ENCODE data around the gene CDH7.

CDH7 gene

GRCh38 chr18:65761636-65762295, 11.0 kb downstream of the CDH7 start:
- no peak for DNase-seq (ENCODE audit: low spot score)
- in situ Hi-C loops (cut with MboI; ENCODE audit: low sequenced_read_pairs, unreplicated experiment) = no loop called here
- TF ChIP-seq, protein P1, sequence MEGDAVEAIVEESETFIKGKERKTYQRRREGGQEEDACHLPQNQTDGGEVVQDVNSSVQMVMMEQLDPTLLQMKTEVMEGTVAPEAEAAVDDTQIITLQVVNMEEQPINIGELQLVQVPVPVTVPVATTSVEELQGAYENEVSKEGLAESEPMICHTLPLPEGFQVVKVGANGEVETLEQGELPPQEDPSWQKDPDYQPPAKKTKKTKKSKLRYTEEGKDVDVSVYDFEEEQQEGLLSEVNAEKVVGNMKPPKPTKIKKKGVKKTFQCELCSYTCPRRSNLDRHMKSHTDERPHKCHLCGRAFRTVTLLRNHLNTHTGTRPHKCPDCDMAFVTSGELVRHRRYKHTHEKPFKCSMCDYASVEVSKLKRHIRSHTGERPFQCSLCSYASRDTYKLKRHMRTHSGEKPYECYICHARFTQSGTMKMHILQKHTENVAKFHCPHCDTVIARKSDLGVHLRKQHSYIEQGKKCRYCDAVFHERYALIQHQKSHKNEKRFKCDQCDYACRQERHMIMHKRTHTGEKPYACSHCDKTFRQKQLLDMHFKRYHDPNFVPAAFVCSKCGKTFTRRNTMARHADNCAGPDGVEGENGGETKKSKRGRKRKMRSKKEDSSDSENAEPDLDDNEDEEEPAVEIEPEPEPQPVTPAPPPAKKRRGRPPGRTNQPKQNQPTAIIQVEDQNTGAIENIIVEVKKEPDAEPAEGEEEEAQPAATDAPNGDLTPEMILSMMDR (IDR thresholded peaks at IDR 0.05; ENCODE audit: borderline replicate concordance, control extremely low read depth, extremely low read depth, insufficient read depth, missing control alignments) = no peak

DNA sequence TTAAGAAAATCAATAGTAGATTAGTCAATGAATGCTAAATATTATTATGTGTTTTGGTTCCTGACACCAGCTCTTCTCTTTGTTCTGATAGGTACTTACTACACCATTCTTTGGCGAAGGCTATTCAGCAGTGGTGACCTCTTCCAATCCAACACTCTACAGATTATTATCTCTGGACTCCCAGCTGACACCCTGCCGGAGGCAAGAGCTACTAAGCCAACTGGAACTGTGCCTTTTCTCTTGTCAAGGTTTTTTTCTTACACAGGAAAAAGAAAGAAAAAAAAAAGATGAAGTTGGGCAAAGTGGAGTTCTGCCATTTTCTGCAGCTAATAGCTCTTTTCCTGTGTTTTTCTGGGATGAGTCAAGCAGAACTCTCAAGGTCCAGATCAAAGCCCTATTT, 11.7 kb downstream of the CDH7 start:
- no peak for DNase-seq (ENCODE audit: low spot score)
- in situ Hi-C loops (cut with MboI; ENCODE audit: low sequenced_read_pairs, unreplicated experiment) = no loop called here

DNA sequence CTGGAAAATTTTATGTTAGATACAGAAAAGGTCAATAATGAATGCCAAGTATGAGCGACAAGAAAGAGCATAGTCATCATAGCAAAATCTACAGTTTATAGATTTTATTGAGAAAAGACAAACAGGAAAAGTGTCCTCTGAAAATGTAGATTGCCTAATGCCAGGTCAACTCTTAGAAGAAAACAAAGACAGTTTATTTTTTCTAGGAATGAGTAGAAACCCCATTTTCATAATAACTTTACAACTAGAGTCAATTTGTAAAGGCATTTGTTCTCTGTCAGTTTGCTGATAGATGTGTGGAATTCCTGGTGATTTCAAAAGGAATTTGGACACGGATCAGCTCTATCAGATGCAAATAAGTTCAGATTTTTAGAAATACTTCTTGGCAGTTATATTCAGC, 16.6 kb downstream of the CDH7 start:
- in situ Hi-C loops (cut with MboI; ENCODE audit: low sequenced_read_pairs, unreplicated experiment) = no loop called here
- TF ChIP-seq, protein P1 (IDR thresholded peaks at IDR 0.05; ENCODE audit: borderline replicate concordance, control extremely low read depth, extremely low read depth, insufficient read depth, missing control alignments) = no peak
- no peak for DNase-seq (ENCODE audit: low spot score)

More for the DNA sequence above, 11.7 kb downstream of the CDH7 start:
- TF ChIP-seq, protein P1 (IDR thresholded peaks at IDR 0.05; ENCODE audit: borderline replicate concordance, control extremely low read depth, extremely low read depth, insufficient read depth, missing control alignments) = no peak

DNA sequence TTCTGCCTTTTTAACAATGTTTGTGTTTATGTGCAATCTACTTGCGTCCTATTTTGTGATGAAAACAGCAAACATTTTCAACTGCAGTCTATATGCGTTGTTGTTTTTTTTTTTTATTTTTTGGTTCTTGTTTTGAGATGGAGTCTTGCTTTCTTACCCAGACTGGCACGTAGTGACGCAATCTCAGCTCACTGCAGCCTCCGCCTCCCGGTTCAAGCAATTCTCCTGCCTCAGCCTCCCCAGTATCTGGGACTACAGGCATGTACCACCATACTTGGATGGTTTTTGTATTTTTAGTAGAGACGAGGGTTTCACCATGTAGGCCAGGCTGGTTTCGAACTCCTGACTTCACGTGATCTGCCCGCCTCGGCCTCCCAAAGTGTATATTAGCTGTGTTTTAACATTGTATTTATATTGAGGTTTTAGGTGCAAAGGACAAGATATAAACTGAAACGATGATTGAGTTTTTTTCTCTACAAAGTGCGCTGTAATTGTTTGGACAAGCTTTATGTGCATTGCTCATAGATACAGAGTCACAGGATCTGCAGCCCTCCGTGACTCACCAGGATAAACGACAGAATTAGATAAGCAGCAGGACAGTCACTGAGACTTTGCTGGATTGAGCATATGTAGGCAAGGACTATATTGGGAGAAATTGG, 17.4 kb downstream of the CDH7 start:
- in situ Hi-C loops (cut with MboI; ENCODE audit: low sequenced_read_pairs, unreplicated experiment) = no loop called here
- no peak for DNase-seq (ENCODE audit: low spot score)
- TF ChIP-seq, protein P1 (IDR thresholded peaks at IDR 0.05; ENCODE audit: borderline replicate concordance, control extremely low read depth, extremely low read depth, insufficient read depth, missing control alignments) = no peak

GRCh38 chr18:65769652-65770051, 18.8 kb downstream of the CDH7 start:
- TF ChIP-seq, protein P1 (IDR thresholded peaks at IDR 0.05; ENCODE audit: borderline replicate concordance, control extremely low read depth, extremely low read depth, insufficient read depth, missing control alignments) = no peak
- in situ Hi-C loops (cut with MboI; ENCODE audit: low sequenced_read_pairs, unreplicated experiment) = no loop called here
- no peak for DNase-seq (ENCODE audit: low spot score)

GRCh38 chr18:65786474-65786873, 35.7 kb downstream of the CDH7 start:
- no peak for DNase-seq (ENCODE audit: low spot score)
- TF ChIP-seq, protein P1 (IDR thresholded peaks at IDR 0.05; ENCODE audit: borderline replicate concordance, control extremely low read depth, extremely low read depth, insufficient read depth, missing control alignments) = no peak
- in situ Hi-C loops (cut with MboI; ENCODE audit: low sequenced_read_pairs, unreplicated experiment) = no loop called here
